NCI-H524 (cell line): ENCODE data around the gene KRT3.

Source experiments
- DNase-seq, 2 experiments: peaks; one replicate each; lab custom pipeline; 2025; lab: John Stamatoyannopoulos, UW

Gene KRT3

DNA sequence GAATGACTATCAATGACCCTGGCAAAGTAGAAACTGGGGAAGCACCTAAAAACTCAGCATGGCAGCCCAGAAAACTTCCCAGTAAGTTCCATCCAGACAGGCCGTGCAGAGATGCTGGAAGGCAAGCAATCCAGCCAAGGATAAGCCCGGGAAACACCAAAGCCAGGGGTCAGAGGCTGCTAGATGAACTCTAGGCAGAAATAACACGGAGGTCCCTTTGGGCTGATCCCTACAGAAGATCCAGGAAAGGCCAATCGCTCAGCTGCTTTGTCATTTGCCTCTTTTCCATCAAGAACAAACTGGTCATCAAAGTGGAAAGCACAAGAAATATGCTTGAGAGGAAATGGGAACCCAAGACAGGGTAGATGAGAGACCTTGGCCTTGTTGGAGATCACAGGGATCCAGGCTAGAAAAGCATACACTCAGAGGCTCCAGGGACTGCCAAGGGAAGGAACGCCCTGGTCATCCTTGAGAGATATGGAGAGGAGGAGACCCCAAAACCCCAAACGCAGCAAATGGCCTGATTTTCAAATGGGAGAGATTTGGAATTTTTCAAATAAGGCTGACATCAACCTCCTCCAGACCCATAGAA is 31.7 kb upstream of the KRT3 start:
- DNase-seq, result no peak

DNA sequence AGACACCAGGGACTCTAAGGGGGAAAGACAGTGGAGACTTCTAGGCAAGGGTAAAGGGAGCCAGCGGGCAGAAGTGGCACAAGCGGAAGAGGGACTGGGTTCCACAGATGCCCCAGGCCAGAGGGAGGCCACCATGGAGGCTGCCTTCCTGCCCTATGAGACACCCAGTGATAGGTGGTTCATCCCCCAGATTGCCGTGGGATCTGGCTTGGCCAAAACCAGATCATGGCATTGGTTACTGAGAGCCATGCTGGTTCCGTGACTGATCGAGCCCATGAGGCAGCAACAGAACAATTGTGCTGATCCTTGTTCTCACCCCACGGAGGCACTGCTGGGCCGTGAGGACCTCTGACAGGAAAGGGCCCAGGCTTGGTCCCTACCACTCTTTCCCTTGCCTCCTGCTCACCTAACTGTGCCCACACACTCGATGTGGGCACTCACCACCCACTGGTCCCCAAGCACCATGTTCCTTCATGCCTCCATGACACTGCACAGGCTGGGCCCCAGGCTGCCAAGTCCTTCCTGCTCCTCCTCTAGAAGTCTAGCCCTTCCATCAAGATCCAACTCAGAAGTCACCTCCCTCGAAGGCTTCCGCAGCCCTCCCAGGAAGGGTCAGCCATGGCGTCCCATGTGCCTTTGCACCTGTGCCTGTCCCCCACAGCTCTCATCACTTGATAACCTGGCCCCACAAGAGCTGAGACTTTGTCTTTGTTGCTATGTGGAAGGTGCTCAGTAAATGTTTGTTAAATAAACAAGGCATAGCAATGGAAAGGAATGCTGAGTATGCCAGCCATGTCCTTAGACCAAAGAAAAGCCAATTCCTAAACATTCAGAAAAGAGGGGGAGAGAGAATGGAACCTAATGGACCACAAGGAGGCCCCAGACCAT is 30.9 kb upstream of the KRT3 start:
- DNase-seq, result no peak

- no peak for DNase-seq
These were observed 30.0 kb upstream of the KRT3 start for GRCh38 chr12:52825961-52826360.

DNA sequence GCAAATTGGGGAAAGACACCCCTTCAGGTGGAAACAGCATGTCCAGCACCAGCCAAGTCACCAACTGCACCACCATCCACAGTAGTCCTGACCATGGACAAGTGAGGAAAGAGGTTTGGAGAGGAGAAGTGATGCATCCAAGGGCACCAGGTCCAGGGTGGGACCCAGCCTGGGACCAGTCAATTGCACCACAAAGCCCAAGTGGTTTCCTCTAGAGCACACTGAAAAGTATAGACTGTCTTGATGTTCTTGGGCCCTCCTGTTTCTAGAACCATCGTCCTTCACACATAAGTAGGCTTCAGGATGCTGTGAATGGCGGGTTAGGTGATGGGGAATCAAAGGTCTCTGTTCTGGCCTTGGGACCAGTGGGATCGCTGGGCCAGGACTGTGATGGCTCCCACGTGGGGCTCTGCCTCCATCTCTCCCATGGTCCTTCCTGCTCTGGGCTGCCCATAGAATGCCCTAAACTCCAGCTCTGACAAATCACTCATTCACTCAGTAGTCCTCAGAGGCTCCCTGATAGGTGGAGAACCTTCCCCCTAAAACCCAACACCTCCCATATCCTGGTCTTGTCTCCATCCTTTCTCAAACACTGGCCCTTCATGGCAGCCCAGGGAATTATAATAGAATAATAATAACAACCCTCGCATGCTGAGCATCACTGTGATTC is 29.0 kb upstream of the KRT3 start:
- no peak for DNase-seq

DNA sequence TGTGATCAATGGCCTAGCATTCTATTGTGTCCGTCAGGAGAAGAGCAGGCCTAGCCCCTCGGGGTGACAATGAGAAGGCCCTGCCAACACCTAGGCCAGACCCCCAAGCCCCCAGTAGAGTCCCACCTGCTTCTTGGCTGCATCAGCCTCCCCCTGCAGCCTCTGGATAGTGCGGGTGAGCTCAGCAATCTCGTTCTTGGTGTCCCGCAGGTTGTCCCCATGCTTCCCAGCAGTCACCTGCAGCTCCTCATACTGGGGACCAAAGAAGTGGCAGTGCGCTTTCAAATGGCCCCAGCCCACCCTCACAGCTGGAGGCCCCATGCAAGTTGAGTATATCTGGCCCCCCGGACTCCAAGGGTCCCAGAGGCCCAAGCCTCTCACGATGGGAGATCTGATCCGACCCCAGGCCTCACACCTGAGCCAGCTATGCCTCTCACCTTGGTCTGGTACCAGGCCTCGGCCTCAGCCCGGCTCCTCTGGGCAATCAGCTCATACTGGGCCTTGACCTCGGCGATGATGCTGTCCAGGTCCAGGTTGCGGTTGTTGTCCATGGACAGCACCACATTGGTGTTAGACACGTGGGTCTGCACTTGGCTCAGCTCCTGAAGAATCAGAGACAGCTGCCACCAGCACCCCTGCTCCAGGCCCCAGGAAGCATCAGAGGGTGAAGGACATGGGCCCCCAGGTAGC is 28.0 kb upstream of the KRT3 start:
- DNase-seq, result no peak

- DNase-seq, result no peak
These were observed 27.0 kb upstream of the KRT3 start for GRCh38 chr12:52822771-52823510.

- DNase-seq, result no peak
These were observed 26.1 kb upstream of the KRT3 start for GRCh38 chr12:52821826-52822660.

- no peak for DNase-seq
These were observed 25.3 kb upstream of the KRT3 start for GRCh38 chr12:52821071-52821730.

DNA sequence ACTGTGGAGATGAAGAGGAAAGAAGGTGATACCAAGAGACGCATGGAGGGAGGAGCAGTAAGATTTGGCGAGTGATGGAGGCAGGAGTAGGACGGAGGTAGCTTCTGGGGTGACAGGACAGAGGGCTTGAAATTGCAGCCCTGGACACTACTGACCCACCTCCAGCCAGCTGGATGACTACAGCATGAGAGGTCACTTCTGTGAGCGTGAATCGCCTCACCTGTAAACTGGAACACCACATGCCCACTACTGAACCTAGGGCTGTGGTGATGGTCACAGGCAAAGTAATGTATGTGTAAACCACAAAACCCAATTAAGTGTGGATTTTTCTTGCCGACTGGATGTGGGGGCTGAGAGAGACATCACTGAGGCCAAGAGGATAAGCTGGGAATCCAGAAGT is 24.6 kb upstream of the KRT3 start:
- DNase-seq, result no peak

DNA sequence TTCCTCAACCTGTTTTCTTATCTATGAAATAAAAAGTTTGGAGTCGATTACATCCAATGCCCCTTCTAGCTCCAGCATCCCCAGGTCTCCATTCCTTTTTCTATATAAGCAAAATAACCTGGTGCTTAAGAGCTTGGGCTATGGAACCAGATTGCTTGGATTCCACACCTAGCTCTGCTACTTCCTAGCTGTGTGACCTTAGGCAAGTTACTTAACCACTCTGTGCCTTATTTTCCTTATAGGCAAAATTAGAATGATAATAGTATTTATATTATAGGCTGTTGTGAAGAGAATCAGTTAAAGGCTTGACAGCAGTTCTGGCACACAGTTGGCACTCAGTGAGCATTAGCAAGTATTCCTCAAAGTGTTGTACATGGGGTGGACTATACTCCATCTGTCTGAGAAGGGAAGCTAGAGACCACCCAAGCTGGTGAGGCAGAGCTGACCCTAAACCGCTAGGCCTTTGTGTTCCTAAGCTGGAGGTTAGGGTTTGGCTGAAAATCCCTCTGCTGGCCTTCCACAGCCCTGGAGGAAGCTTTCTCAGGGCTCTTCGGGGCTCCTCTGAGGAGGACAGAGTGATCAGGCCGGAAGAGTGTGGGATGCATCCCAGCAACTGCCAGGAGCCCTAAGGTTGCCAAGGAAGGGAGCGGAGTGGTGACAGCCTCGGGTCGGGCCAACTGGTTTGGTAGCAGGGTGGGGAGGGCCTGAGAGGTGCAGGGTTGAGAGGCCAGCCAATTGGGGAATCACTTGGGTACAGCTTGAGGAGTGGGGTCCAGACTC is 24.0 kb upstream of the KRT3 start:
- no peak for DNase-seq

DNA sequence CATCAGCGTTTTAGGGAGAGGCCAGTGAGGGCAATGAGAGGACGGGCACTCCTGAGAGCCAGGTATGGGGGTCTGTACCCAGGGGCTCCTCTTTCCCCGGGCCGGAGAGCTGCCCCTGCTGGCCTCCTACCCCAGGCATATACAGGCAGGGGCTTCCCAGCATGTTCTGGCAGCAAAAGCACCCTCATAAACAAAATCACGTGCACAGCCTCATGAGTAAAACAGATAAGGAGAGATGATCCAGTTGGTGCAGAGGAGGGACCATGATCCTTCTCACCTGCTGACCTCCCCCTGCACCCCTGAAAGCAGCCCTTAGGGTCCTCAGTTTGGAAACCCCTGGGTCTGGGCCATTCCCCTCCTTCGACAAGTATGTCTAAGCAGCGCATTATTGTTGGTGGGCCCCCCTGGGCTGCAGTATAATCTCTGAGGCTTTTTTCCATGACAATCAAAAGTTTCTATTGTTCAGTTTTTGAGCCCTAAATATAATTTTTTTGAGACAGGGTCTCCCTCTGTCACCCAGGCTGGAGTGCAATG is 23.0 kb upstream of the KRT3 start:
- no peak for DNase-seq

GRCh38 chr12:52818388-52818787 is 22.5 kb upstream of the KRT3 start:
- peak; percentile 10 to 44 for DNase-seq

DNA sequence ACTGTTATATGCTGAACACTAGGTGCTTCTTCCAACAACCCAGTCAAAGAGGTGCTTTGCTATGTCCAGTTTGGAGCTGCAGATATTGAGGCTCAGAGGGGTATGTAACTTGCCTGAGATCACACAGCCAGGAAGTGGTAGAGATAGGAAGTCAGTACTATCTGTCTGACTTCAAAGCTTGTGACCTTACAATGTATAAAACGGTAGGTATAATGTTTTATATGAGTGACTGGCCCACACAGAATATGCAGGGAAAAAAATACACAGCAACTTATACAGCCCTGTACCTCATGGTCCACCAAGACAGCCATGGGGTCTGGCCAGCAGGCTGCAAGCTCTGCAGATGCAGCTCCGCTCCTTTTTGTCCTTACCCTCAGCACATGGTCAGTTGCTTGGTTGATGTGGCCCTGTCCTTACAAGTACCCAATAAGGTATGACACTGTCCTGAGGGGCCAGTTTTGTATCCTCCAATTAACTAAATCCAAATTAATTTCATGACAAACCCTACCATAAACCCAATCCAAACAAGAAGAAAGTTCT is 21.9 kb upstream of the KRT3 start:
- DNase-seq, result no peak

- no peak for DNase-seq
These were observed 21.2 kb upstream of the KRT3 start for GRCh38 chr12:52817003-52817698.

- DNase-seq, result no peak
These were observed 20.0 kb upstream of the KRT3 start for GRCh38 chr12:52815676-52816588.

GRCh38 chr12:52815161-52815560 is 19.2 kb upstream of the KRT3 start:
- DNase-seq, result no peak

DNA sequence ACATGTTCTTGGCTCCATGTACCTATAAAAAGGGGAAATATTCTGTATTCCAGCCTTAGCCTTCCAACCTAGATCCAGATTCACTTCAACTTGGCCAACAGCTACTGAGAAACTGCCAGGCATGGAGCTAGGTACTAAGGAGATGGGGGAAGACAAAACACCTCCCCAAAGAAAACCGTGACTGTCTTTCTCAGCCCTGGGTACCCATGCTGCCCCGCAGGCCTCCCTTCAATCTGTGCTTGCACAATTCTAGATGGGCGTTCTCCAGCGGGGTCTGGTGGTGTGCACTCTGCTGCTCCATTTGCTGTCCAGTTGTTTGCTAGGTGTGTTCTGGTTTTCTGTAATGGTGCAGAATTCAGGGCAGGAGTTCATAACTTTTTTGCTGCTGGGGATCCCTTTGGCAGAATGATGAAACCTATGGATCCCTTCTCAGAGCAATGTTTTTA is 18.8 kb upstream of the KRT3 start:
- no peak for DNase-seq
